ENCODE data around the gene CACNA1I.

The CACNA1I gene

GRCh38 chr22:39678862-39679490 lies 108.4 kb downstream of the CACNA1I start:
- no peak for DNase-seq

DNA sequence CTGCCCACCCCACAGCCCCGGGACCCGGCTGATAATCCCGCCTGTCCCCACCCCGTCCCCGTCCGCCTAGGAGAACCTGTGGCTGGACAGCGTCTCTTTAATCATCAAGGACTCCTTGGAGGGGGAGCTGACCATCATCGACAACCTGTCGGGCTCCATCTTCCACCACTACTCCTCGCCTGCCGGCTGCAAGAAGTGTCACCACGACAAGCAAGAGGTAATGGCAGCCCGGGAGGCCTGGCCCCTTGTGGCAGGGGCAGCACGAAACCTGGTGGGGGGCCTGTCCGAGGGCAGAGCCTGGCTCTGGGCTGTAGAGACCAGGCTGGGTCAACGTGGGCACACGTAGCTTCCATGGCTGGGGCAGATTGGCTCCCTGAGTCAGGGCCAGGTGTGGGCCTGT lies 109.1 kb downstream of the CACNA1I start:
- no peak for DNase-seq

GRCh38 chr22:39680486-39680885 lies 109.9 kb downstream of the CACNA1I start:
- DNase-seq = no peak

GRCh38 chr22:39681038-39681861 lies 110.7 kb downstream of the CACNA1I start:
- no peak for DNase-seq

GRCh38 chr22:39682994-39683393 lies 112.4 kb downstream of the CACNA1I start:
- no peak for DNase-seq

- no peak for DNase-seq
These were observed 113.1 kb downstream of the CACNA1I start for GRCh38 chr22:39683639-39684038.

GRCh38 chr22:39684702-39685281 lies 114.2 kb downstream of the CACNA1I start:
- DNase-seq = no peak

- DNase-seq = no peak
These were observed 115.0 kb downstream of the CACNA1I start for GRCh38 chr22:39685336-39686177.

DNA sequence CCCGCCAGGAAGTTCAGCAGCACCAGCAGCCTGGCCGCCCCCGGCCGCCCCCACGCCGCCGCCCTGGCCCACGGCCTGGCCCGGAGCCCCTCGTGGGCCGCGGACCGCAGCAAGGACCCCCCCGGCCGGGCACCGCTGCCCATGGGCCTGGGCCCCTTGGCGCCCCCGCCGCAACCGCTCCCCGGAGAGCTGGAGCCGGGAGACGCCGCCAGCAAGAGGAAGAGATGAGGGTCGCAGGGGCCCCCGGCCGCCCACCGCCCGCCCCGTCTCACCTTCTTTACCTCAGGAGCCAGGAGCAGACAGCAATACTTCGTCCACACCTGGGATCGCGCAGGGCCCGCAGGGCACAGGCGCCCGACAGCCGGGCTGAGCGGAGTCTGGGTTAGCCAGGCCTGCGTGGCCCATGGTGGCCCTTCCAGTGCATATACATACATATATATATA lies 115.6 kb downstream of the CACNA1I start:
- no peak for DNase-seq

DNA sequence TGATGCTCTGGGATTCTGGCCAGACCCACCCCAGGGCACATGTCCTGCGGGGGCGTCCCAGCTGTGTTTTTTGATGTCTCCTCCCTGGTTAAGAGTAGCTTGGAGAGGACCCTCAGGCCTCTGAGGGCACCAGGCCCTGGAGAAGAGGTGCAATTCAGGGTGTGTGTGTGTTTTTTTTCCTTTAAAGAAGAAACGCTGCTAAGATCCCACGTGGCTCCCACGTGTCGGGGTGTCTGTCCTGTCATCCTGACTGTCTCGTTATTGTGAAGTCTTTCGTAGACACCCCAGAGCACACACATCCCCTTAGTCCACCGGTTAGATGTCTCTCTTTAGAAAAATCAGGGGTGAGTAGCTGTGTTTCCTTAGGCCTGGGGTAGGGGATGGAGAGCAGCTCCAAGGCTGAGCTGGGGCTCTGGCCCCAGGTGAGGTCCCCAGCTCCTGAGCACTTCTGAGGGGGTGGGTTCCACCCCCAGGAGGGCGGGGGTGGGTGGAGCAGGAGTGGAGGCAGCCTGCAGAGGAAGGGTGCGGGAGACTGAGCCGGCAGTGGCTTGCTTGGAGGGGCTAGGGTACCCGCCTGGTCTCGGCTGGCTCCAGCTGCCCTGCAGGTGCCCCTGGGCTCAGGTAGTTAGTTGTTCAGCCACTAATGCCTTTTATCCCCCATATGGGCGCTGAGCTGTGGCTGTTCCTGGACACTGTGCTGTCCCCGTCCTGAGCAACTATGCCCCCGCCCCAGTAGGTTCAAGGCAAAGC lies 116.4 kb downstream of the CACNA1I start:
- DNase-seq = no peak

- DNase-seq = no peak
These were observed 117.7 kb downstream of the CACNA1I start for GRCh38 chr22:39688186-39688785.

DNA sequence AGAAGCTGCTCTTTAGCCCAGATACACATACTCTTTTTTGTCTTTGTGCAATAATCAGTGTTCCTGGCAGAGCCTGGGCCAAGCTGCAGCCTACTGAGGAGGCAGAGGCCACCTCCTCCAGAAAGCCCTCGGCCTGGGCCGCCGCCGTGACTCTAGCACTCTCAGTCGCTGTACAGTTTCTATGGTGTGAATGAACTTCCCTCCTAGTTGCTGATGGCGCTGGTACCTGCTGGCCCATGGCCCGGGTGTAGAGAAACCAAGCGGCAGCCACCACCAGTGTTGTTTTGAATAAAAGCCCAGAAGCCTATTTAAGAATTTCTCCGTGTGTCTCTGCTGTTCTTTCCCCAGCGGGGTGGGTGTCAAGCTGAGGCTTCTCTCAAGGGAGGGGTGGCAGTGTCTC lies 118.9 kb downstream of the CACNA1I start:
- no peak for DNase-seq

DNA sequence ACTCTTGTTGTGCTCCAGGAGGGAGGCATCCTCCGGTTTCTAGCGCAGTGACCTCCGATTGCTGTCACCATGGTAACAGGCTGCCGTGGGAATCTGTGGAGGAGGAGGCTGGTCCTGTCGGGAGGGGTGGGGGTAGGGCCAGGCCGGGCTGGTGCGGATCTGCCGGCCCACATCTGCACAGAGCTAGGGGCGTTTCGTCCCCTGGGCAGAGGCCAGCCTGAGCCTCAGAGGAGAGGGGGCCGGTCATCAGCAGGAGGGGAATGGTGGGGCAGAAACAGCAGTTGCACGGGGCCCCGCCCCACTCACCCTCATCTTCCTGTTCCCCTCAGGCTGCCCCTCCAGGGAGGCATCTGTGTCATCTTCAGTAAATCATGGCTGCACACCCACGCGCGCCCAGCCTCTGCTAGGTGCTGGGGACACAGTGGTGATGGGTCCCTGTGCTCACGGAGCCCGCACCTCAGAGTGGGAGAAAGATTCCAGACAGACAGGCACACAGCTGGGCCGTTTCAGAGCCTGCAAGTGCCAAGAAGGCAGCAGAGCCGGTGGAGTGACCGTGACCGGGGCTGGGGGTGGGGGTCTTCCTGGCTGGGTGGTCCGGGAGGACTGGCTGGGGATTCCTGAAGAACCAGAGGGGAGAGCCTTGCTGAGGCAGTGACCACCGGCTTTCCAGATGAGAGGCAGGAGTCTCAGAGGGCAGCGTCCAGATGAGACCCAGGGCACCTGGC lies 120.5 kb downstream of the CACNA1I start:
- no peak for DNase-seq

DNA sequence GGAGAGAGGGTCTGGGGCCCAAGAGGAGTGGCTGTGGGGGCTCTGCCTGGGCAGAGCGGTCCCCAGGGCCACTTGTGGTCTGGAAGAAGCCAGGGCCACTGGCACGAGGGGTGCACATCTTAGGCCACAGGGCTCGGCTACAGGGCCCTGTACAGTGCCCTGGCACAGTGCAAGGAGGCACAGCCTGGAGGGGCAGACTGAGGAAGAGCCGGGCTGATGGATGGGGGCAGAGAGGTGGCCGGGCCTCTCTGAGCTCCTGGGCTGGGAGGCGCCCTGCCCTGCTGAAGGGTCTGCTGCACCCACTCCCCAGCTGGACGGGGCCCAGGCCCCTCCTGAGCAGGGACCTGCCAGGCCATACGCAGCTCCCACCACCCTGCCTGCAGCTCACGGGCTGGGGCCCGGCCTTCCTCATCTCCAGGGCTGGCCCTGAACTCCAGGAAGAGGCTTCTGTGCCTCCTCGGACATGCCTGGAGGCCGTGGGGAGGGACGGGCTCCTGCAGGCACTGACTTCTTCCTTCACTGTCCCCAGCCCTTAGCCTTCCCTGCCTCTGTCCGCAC lies 123.5 kb downstream of the CACNA1I start:
- no peak for DNase-seq

GRCh38 chr22:39697790-39698430 lies 127.4 kb downstream of the CACNA1I start:
- DNase-seq = no peak

DNA sequence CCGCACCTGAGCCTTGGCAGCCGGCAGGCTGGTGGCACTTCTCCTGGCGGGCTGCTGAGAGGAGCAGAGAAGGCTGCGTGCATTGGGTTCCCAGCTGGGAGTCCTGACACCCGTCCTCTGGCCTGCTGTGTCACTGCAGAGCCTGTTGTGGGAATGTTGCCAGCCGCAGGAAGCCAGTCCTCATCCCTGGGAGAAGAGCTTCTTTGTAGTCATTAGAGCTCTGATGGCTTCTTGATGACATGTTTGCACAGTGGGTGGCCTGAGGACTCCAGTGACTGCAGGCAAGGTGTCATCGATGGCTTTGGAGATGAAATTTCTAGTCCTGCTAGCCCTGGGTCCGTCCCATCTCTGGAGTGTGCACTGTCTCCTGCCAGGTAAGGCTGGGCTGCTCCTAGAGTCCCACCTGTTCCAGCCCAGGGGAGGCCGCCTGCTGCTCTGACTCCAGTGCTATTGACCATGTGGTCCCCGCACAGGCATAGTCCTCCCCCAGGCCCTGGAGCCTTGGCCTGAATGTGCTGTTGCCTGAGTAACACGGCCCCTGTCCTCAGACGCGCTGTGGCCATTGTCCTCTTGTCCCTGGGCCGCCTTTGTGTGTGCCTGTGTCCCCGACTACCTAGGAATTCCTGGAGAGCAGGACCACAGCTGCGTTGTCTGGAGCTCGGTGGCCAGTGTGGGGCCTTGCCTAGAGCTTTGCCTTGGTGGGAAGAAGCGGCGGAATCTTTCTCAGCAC lies 129.2 kb downstream of the CACNA1I start:
- peak; percentile 76 for DNase-seq

DNA sequence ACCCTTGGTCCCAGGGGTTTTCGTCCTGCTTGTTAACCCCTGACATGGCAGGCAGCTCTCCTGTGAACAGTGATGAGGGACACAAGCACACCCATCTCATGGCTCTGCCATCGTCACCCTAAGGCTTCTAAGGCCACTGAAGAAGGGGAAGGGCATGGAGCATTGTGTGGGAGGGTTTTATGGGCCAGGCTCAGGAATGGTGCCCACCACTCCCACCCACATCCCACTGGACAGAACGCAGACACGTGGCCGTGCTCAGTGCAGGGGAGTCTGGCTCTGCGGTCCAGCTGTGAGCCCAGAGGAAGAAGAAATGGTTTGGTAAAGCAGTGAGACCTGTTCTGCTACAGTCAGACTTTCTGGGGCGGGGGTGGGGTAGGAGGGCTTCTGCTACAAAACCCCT lies 130.0 kb downstream of the CACNA1I start:
- no peak for DNase-seq

DNA sequence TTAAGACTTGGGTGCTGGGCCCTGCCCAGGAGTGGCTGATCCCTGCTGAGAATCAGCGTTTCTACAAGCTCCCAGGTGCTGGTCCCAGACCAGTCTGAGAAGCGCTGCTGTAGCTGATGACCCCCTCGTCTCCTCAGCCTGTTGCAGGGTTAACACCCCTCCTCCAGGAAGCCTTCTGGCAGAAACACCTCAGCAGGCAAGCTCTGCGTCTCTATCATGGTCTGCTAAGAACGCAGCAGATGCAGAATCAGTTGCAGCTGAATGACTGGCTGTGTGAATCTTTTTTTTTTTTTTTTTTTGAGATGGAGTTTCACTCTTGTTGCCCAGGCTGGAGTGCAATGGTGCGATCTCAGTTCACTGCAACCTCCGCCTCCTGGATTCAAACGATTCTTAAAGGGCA lies 132.5 kb downstream of the CACNA1I start:
- DNase-seq = no peak

GRCh38 chr22:39703928-39704639 lies 133.5 kb downstream of the CACNA1I start:
- no peak for DNase-seq
